Eye (tissue), 1 donor: Measurements from ENCODE around the gene TNNI3.
"Not testable (repeated sequence)": the region's sequence is repeated elsewhere in the genome, so short reads cannot be mapped to it uniquely, and the experiment has no call there.

ENCODE experiments used
- DNase-seq: peaks from one replicate; pipeline ENCODE4 v3.0.0-alpha.2; 2015

TNNI3 gene

DNA sequence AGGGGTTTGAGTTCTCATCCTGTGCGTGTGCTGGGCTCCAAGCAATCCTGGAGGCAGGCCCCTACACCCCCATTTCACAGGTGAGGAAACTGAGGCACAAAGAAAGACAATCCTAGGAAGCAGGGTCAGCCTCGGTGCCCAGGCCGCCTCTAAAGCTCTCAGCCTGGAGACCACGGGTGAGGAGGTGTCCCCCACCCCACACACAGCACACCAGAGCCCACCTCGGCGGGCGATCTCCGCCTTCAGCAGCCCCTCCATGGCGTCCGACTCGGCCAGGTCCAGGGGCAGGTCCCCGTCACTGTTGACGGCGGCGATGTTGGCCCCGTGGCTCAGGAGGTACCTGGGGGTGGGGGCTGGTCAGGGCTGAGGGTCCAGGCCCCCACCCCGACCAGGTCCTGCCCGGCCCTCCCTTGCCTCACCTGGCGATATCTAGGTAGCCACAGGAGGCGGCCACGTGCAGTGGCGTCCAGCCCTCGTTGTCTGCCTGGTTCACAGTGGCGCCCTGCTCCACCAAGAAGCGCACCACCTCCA is 45.2 kb downstream of the TNNI3 start:
- DNase-seq: no peak

DNA sequence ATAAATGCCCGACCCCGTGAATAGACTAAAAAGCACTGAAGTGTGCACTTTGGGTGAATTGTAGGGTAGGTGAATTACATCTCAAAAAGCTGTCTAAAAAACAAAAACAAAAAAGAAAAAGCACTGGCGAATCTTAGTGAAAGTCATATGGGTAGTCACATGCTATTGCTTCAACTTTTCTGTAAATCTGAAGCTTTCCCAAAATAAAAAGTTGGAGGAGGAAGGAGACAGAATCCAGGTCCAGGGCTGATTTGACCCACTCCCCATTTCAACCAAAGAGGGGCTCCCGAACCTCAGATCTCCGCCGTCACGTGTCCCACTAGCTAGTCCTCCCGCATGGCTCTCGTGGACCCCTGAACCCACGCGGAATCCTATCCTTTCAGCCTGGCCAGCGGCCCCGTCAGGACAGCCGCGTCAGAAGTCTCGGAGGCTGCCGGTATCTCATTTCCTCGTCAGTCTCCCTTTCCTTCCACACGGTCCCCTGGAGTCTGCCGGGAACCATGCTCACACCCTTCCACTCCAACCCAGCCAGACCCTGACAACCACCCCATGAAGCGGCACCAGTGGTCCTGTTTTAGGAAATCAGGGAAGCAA is 46.2 kb downstream of the TNNI3 start:
- DNase-seq: no peak

- DNase-seq: no peak
Measured at GRCh38 chr19:55109527-55110291, 47.8 kb downstream of the TNNI3 start.

DNA sequence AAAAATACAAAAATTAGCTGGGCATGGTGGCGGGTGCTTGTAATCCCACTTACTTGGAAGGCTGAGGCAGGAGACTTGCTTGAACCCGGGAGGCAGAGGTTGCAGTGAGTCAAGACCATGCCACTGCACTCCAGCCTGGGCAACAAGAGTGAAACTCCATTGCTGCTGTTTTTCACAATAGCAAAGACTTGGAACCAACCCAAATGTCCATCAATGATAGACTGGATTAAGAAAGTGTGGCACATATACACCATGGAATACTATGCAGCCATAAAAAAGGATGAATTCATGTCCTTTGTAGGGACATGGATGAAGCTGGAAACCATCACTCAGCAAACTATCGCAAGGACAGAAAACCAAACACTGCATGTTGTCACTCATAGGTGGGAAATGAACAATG is 50.3 kb downstream of the TNNI3 start:
- not testable (repeated sequence) for DNase-seq

DNA sequence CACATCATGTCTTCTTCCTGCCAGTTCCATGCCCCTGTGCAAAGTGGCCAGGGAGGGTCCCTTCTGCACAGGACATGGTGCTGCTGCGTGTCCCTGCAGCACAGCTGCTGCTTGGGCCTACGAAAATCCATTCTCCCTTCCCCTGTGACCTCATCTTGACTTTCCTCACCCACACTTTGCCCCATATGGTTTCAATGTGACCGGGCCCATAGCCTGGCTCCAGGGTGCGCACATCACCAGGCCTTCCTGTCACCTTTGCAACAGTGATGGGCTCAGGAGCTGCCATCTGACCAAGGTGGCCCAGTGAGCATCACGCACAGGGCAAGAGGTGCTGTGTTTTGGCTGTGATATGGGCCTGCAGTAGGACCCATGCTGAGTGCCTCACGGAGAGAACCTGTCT is 50.9 kb downstream of the TNNI3 start:
- no peak for DNase-seq

DNA sequence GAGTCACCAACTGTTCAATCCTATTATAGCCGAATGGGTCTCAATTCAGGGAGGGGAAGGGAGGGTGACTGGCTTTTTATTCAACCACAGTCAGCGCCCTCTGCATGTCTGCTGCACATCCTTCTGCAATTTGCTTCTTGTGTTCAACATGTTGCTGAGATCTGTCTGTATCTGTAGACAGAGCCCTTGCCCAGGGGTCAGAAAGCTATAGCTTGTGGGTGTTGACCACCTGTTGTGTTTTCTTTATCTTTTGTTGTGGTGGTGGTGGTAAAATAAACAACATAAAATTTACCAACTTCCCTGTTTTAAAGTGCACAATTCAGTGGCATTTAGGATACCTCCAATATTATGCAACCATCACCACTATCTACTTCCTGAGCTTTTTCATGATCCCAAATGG is 52.3 kb downstream of the TNNI3 start:
- no peak for DNase-seq

DNA sequence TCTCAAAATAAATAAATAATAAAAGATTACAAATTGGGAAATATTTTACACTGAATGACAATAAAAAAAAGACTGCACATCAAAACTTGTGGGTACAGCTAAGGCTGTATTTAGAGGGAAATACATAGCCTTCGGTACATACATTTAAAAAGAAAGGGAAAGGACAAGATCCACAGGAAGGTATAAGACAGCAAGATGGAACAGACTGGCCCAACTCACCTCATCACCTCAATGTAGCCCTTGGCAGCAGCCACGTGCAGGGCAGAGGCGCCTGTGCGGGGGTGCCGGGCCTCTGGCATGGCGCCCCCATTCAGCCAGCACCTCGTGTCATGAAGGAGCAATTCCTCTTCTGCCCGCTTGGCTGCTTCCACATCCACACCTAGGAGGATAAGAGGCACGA is 54.3 kb downstream of the TNNI3 start:
- DNase-seq: no peak
